NB4 (cell line): ENCODE results near the gene ARHGAP21.

Experiments
- TF ChIP-seq, protein P1 (sequence below): IDR thresholded peaks from one replicate; pipeline ENCODE4 v1.5.1; 2012; ENCODE audit warnings: low read depth, low read length
- TF ChIP-seq, protein P2 (sequence below): IDR thresholded peaks from 2 replicates; pipeline ENCODE4 v1.6.1; 2011; ENCODE audit warnings: low read depth, low read length

DNA sequence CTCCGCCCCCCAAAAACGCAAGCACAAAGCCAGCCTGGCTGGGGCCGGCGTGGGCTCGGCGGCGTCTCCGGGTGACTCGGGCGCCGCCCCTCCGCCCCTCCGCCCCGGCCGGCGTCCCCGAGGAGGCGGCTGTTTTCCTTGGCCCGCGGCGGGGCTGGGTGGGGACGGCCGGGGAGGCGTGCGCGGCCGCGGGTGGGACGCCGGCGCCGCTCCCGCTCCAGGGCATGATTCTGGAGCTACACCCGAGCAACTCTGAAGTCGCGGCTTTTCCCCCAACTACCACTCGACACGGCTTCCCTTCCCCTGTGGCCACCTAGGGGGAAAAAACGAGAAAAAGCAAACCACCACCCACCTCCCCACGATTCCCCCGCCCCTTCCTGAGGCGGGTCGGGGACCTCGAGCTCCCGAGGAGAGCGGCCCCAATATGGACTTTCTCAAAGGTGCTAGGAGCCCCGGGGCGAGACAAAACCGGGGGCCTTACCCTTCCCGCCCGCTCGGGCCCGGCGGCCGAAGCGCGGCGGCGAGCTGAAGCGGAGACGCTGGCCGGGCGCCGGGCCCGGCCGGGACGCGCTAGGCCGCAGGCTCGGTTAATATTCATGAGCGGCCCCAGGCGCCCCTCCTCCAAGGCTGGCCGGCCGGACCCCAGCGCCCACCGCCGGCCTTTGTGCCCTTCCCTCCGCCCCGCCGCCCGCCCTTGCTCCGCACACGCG is 856 bp downstream of the ARHGAP21 start:
- TF ChIP-seq, protein P1, sequence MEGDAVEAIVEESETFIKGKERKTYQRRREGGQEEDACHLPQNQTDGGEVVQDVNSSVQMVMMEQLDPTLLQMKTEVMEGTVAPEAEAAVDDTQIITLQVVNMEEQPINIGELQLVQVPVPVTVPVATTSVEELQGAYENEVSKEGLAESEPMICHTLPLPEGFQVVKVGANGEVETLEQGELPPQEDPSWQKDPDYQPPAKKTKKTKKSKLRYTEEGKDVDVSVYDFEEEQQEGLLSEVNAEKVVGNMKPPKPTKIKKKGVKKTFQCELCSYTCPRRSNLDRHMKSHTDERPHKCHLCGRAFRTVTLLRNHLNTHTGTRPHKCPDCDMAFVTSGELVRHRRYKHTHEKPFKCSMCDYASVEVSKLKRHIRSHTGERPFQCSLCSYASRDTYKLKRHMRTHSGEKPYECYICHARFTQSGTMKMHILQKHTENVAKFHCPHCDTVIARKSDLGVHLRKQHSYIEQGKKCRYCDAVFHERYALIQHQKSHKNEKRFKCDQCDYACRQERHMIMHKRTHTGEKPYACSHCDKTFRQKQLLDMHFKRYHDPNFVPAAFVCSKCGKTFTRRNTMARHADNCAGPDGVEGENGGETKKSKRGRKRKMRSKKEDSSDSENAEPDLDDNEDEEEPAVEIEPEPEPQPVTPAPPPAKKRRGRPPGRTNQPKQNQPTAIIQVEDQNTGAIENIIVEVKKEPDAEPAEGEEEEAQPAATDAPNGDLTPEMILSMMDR: no peak
- TF ChIP-seq, protein P2, sequence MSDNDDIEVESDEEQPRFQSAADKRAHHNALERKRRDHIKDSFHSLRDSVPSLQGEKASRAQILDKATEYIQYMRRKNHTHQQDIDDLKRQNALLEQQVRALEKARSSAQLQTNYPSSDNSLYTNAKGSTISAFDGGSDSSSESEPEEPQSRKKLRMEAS: no peak
